Colonic mucosa (tissue), 4 donors: ENCODE results near the gene CD19. TPM values are rescaled to one million over a fixed set of nuclear protein-coding genes. Genes with fewer than 3 reads are reported as not detected.
"Not testable (repeated sequence)": the region's sequence is repeated elsewhere in the genome, so short reads cannot be mapped to it uniquely, and the experiment has no call there.

Experiments
- DNase-seq: peaks from one replicate; pipeline ENCODE4 v3.0.0-alpha.2; 2020
- H3K27ac ChIP-seq: fragments of 200-600 bp; one replicate; pipeline ENCODE4 v1.8.0; 2021
- H3K27me3 ChIP-seq: fragments of 200-600 bp; one replicate; pipeline ENCODE4 v1.8.0; 2021
- H3K36me3 ChIP-seq: fragments of 200-600 bp; one replicate; pipeline ENCODE4 v1.8.0; 2021
- H3K4me1 ChIP-seq: fragments of 200-600 bp; one replicate; pipeline ENCODE4 v1.8.0; 2021; ENCODE audit warnings: mild to moderate bottlenecking
- H3K4me3 ChIP-seq: fragments of 200-600 bp; one replicate; pipeline ENCODE4 v1.8.0; 2021
- H3K9ac ChIP-seq, 2 donors: one replicate each; pipeline ENCODE4 v1.7.0; 2013; ENCODE audit warnings: control low read depth in 2 of 2, low read depth in 2 of 2, low read length in 2 of 2
- H3K9me3 ChIP-seq: fragments of 200-600 bp; one replicate; pipeline ENCODE4 v1.8.0; 2021
- intact Hi-C: fragments of 100-400 bp; cut with DNase I; formaldehyde crosslinking; loops from one replicate; pipeline ENCODE4 v1.14.1; 2022
- total RNA-seq, 2 donors: library from RNA; stranded (reverse); fragmentation: NEBNext Ultra II Directional in 1 of 2; extraction: Animal tissue kit (Norgen Biotek cat#: 25700) in 1 of 2; gene quantifications; one replicate each; pipeline ENCODE4 v1.2.1, GENCODE V29; 2021
- TF ChIP-seq, protein P1 (sequence below): fragments of 200-600 bp; IDR thresholded peaks from one replicate; pipeline ENCODE4 v1.8.0; 2022; ENCODE audit warnings: antibody characterized with exemption, mild to moderate bottlenecking
- donor health status: healthy.
- donor health status: DM: no; HTN: no; CAD: no.
- donor health status: DM: no; HTN: no; CAD: no.

The CD19 gene
- total RNA-seq, 2 donors from 2014 or later: 0.40 to 0.74 TPM

DNA sequence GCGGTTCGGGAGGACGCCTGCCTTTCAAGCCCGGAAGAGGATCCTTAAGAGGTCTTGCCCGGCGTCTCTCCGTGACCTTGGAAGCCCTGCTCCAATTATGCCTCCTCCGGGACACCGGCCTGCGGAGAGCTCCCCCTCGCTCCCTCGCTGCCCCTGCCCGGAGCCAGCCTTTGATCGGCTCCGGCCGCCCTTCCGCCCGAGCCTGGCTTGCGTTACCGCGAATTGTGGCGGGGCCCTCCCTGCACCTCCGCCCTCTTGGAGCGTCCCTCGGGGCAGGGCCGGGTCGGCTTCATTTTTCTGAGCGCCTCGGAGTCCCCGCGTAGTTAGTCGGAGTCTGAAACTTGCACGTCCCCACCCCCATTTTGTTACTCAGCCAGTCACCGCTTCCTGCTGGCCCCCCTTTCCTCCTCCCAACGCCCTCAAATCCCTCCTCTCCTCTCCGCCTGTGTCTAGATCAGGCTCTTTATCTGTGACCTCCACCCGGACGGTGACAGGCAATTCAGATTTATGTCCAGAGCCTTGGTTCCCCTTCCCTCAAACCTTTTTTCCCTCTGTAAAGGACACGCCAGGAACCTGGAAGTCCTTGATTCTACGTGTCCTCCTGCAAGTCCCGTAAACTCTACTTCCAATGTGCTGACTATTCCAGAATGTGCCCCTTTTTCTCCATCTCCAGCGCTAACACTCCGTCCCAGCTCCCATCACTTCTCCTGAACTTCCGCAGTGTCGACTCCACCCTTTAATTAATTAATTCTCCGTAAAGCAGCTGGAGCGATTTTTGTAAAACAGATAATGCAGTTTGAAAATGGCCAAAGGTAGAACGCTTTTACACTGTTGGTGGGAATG is 6.2 kb upstream of the CD19 start:
- DNase-seq: peak; percentile 82
- peak overlapping the region; percentile 99 for H3K27ac ChIP-seq
- TF ChIP-seq, protein P1, sequence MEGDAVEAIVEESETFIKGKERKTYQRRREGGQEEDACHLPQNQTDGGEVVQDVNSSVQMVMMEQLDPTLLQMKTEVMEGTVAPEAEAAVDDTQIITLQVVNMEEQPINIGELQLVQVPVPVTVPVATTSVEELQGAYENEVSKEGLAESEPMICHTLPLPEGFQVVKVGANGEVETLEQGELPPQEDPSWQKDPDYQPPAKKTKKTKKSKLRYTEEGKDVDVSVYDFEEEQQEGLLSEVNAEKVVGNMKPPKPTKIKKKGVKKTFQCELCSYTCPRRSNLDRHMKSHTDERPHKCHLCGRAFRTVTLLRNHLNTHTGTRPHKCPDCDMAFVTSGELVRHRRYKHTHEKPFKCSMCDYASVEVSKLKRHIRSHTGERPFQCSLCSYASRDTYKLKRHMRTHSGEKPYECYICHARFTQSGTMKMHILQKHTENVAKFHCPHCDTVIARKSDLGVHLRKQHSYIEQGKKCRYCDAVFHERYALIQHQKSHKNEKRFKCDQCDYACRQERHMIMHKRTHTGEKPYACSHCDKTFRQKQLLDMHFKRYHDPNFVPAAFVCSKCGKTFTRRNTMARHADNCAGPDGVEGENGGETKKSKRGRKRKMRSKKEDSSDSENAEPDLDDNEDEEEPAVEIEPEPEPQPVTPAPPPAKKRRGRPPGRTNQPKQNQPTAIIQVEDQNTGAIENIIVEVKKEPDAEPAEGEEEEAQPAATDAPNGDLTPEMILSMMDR: no peak

DNA sequence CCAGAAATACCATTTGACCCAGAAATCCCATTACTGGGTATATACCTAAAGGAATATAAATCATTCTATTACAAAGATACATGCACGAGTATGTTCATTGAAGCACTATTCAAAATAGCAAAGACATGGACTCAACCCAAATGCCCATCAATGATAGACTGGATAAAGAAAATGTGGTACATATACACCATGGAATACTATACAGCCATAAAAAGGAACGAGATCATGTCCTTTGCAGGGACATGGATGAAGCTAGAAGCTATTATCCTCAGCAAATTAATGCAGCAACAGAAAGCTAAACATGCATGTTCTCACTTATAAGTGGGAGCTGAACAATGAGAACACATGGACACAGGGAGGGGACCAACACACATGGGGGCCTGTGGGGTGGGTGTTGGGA is 5.5 kb upstream of the CD19 start:
- intact Hi-C loops: not testable (repeated sequence)
- peak overlapping the region; percentile 99 for H3K27ac ChIP-seq

More for the DNA sequence above, 6.2 kb upstream of the CD19 start:
- H3K4me1 ChIP-seq: peaks cover 13% of the 10 kb centered on the region
- H3K9ac ChIP-seq: peak overlapping the region; percentile 94 to 95
- peak overlapping the region; percentile 62 for H3K4me3 ChIP-seq
- no peaks in the 10 kb centered on the region for H3K9me3 ChIP-seq
- intact Hi-C loops: no loop called here
- no peaks in the 10 kb centered on the region for H3K36me3 ChIP-seq
- H3K27me3 ChIP-seq: no peaks in the 10 kb centered on the region

DNA sequence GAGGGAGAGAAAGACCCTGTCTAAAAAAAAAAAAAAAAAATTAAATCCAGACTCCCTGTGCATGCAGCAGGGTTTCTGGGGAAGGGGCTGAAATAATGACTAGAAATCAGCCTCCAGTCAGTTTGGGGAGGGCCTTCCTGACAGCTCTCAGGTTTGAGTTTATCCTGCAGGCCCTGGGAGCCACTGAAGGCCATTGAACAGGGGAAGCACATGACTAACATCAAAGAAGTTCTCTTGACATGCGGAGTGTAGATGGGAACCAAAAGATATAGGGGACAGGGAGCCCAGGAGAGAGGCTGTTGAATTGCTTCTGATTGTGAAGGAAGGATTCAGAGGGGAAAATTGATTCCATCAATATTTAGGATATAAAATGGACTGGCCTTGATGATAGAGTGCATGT is 4.0 kb upstream of the CD19 start:
- intact Hi-C loops: no loop called here

More for the DNA sequence above, 5.5 kb upstream of the CD19 start:
- H3K4me1 ChIP-seq: peaks cover 13% of the 10 kb centered on the region
- not testable (repeated sequence) for DNase-seq, H3K9ac ChIP-seq, H3K27me3 ChIP-seq, H3K36me3 ChIP-seq, H3K9me3 ChIP-seq
- H3K4me3 ChIP-seq: peak overlapping the region; percentile 62

DNA sequence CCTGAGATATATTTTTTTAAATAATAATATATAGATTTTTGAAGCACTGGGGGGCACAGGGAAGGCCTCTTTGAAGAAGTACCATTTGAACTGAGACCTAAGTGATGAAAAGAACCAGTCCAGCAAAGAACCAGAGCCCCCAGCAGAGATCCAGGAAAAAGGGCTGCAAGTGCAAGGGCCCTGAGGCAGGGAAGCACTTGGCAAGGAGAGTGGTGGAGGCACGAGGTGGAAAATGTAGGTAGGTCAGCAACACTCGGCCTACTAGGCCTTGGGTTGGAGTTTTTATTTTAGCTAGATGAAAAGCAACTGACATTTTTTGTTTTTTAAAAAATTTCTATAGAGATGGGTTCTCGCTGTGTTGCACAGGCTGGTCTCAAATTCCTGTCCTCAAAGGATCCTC is 1.6 kb upstream of the CD19 start:
- DNase-seq: no peak
- TF ChIP-seq, protein P1: no peak
- intact Hi-C loops: no loop called here
- Histone ChIP-seq H3K9ac (no peak overlapping the region), H3K9me3 (no peaks in the 10 kb centered on the region), H3K4me1 (no peaks in the 10 kb centered on the region), H3K27me3 (no peaks in the 10 kb centered on the region), H3K36me3 (no peaks in the 10 kb centered on the region), H3K27ac (no peak overlapping the region), H3K4me3 (no peak overlapping the region)

More for the DNA sequence above, 4.0 kb upstream of the CD19 start:
- no peaks in the 10 kb centered on the region for H3K9me3 ChIP-seq
- no peak for DNase-seq
- no peak overlapping the region for H3K27ac ChIP-seq
- no peaks in the 10 kb centered on the region for H3K36me3 ChIP-seq
- TF ChIP-seq, protein P1: no peak
- no peak overlapping the region for H3K9ac ChIP-seq
- H3K4me1 ChIP-seq: peaks cover 13% of the 10 kb centered on the region
- no peaks in the 10 kb centered on the region for H3K27me3 ChIP-seq
- H3K4me3 ChIP-seq: no peak overlapping the region

DNA sequence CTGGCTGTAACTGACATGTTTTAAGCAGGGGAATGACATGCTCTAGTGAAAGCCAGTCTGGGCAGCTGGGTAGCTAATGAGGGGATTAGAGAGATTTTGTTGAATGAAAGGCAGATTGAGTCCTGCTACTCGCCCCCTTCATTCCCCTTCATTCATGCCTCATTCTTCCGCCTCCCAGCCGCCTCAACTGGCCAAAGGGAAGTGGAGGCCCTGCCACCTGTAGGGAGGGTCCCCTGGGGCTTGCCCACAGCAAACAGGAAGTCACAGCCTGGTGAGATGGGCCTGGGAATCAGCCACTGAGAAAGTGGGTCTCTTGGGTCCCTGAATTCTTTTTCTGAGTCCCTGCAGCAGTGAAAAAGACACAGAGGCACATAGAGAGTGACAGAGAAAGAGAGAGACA is 1.1 kb upstream of the CD19 start:
- TF ChIP-seq, protein P1: no peak
- peaks cover under 1% of the 10 kb centered on the region for H3K4me1 ChIP-seq
- H3K36me3 ChIP-seq: no peaks in the 10 kb centered on the region
- DNase-seq: no peak
- no peak overlapping the region for H3K27ac ChIP-seq
- no peaks in the 10 kb centered on the region for H3K27me3 ChIP-seq
- no peaks in the 10 kb centered on the region for H3K9me3 ChIP-seq
- intact Hi-C loops: no loop called here
- H3K4me3 ChIP-seq: no peak overlapping the region
- no peak overlapping the region for H3K9ac ChIP-seq
